CD4-positive, alpha-beta T cell treated with Interleukin-2 at 100 ng/mL for 4 hours (primary cell): ENCODE results near the gene COL11A2.

ENCODE experiments used
- DNase-seq: peaks from one replicate; pipeline ENCODE4 v3.0.0-alpha.2; 2020; ENCODE audit warnings: low spot score

COL11A2 gene

DNA sequence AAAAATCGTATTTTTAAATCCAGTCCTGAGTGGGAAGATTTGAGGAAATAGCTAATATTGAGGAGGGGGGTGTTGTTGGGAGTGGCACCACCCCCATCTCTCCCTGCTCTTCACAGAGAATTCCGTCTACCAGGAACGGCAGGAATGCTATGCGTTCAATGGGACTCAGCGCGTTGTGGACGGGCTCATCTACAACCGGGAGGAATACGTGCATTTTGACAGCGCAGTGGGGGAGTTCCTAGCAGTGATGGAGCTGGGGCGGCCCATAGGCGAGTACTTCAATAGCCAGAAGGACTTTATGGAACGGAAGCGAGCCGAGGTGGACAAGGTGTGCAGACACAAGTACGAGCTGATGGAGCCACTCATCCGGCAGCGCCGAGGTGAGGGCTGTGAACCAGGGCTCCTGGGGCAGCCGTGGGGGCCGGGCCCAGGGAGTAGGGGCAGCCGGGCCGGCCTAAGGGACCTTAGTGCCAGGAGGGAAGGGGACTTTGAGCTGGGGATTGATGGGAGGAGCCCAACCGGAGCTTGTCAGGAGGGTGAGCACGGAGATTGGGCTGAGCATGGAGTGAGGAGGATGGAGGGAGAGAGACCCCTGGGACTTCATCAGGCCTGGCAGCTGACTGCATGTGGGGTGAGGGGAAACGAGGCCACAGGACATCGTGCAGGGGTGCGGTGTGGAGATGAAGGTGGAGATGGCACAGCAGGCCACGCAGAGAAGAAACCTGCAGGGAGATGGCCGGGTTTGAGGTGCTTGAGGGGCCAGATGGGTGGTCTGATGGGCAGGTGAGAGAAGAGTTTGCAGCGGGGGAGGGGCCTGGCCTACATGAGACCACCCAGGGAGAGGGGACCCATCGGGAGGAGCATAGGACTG is 75.2 kb downstream of the COL11A2 start:
- DNase-seq = no peak

DNA sequence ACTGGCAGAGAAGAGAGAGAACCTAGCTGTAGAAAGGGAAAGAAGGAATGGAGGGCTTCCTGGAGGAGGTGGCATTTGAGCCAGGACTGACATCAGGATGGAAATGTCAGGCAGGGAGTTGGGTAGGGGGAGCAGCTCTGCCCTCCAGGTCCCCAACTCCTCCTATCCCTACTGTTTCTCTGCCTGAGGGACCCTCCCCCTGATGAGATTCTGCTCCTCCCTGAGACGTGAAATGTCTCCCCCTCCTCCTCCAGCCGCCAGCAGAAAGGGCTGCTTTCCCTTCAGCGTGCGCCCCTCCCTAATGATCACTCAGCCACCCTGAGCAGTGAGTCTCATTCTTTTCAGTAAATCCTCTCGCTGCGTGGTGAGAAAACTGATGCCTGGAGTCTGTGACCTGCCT is 75.8 kb downstream of the COL11A2 start:
- no peak for DNase-seq

- no peak for DNase-seq
These were observed 77.9 kb downstream of the COL11A2 start for GRCh38 chr6:33114406-33114805.

GRCh38 chr6:33113755-33114154 is 78.5 kb downstream of the COL11A2 start:
- DNase-seq = no peak
